K562 (cell line): Measurements from ENCODE around the gene ERCC4. TPM values are rescaled to one million over a fixed set of nuclear protein-coding genes. Genes with fewer than 3 reads are reported as not detected.

Source experiments
- ATAC-seq: fragments of 200-7000 bp; cut with Tn5 transposase; 3 replicates; pipeline ENCODE4 v1.9.1; 2020; ENCODE audit warnings: moderate library complexity
- BruUV-seq: library from RNA; stranded (reverse); fragments of 400-500 nt; replicated peaks from 2 replicates; lab custom pipeline; 2021; lab: Mats Ljungman, UMichigan
- CTCF ChIA-PET: fragments of 300-600 bp; formaldehyde crosslinking; extraction: SDS; loops from one replicate; lab custom pipeline; 2021; ENCODE audit warnings: low intra/inter-chr PET ratio; lab: Yijun Ruan, JAX
- POLR2A ChIA-PET: fragments of 300-600, 350-650 bp; sonication (Branson Sonifier 250); formaldehyde crosslinking; extraction: SDS; loops from one replicate; lab custom pipeline; 2021; ENCODE audit warnings: antibody characterized with exemption, inconsistent platforms; lab: Yijun Ruan, JAX
- DNase-seq, 4 experiments: peaks; one replicate each; pipeline versions ENCODE4 v3.0.0 to v3.0.0-alpha.2; 2011 to 2018; ENCODE audit warnings: low spot score in 3 of 4, mixed read lengths in 3 of 4; ENCODE audit errors: extremely low read depth in 1 of 4
- FAIRE-seq: peaks from 2 replicates; lab custom pipeline; 2011; peaks lifted over from hg19 to GRCh38; lab: Jason Lieb, UNC
- H2AFZ ChIP-seq: 2 replicates; pipeline ENCODE4 v1.6.0; 2011; ENCODE audit warnings: low read depth, low read length, control low read depth, inconsistent platforms
- H3K27ac ChIP-seq: fragments of 200-600 bp; 3 replicates; pipeline ENCODE4 v1.8.0; 2011; ENCODE audit warnings: low read depth, mild to moderate bottlenecking, control low read depth, inconsistent platforms, low read length, moderate library complexity, mixed read lengths; ENCODE audit errors: extremely low read depth
- H3K27me3 ChIP-seq, 2 experiments: fragments of 300-600 bp in 1 of 2; 2 replicates in 1 of 2; 3 replicates in 1 of 2; pipeline versions ENCODE4 v1.6.0 to v1.8.0; 2011; ENCODE audit warnings: inconsistent platforms in 2 of 2, low read length in 2 of 2, mild to moderate bottlenecking in 1 of 2, mixed read lengths in 1 of 2, moderate library complexity in 1 of 2; ENCODE audit not compliant: control insufficient read depth in 2 of 2, insufficient read depth in 2 of 2
- H3K36me3 ChIP-seq: fragments of 300-600 bp; 3 replicates; pipeline ENCODE4 v1.8.0; 2011; ENCODE audit warnings: mild to moderate bottlenecking, low read length, inconsistent platforms; ENCODE audit not compliant: control insufficient read depth, insufficient read depth
- H3K4me1 ChIP-seq, 2 experiments: fragments of 200-600 bp in 1 of 2; replicated peaks in 1 of 2; 2 replicates in 1 of 2; 3 replicates in 1 of 2; pipeline versions ENCODE4 v1.5.1 to v1.8.0; 2011; ENCODE audit warnings: inconsistent platforms in 2 of 2, low read length in 2 of 2, mild to moderate bottlenecking in 1 of 2, mixed read lengths in 1 of 2, moderate library complexity in 1 of 2; ENCODE audit not compliant: control insufficient read depth in 2 of 2, insufficient read depth in 2 of 2
- H3K4me2 ChIP-seq: 2 replicates; pipeline ENCODE4 v1.6.1; 2011; ENCODE audit warnings: low read length, control low read depth, inconsistent platforms, mixed read lengths; ENCODE audit not compliant: insufficient read depth
- H3K4me3 ChIP-seq: fragments of 200-600 bp; sonication (generic), shearing (Covaris generic); 2 replicates; pipeline ENCODE4 v1.5.1; 2016; ENCODE audit warnings: control low read depth, inconsistent platforms
- H3K79me2 ChIP-seq: fragments of 200-600 bp; 3 replicates; pipeline ENCODE4 v1.8.0; 2011; ENCODE audit warnings: low read length, inconsistent platforms; ENCODE audit not compliant: control insufficient read depth, insufficient read depth
- H3K9ac ChIP-seq, 2 experiments: 2 replicates each; pipeline versions ENCODE4 v1.6.0 to v1.6.1; 2011; ENCODE audit warnings: low read depth in 2 of 2, low read length in 2 of 2, control low read depth in 1 of 2, inconsistent platforms in 1 of 2, mild to moderate bottlenecking in 1 of 2, mixed read lengths in 1 of 2; ENCODE audit not compliant: insufficient read depth in 1 of 2
- H3K9me1 ChIP-seq: one replicate; pipeline ENCODE4 v1.6.0; 2011; ENCODE audit warnings: inconsistent platforms, mild to moderate bottlenecking, low read length, moderate library complexity; ENCODE audit not compliant: control insufficient read depth, insufficient read depth
- H3K9me3 ChIP-seq: replicated peaks from 2 replicates; pipeline ENCODE4 v1.5.1; 2011; ENCODE audit warnings: low read depth, low read length, inconsistent platforms; ENCODE audit not compliant: control insufficient read depth, insufficient read depth
- H4K20me1 ChIP-seq: replicated peaks from 2 replicates; pipeline ENCODE4 v1.6.1; 2011; ENCODE audit warnings: low read length, inconsistent platforms, mixed read lengths; ENCODE audit not compliant: control insufficient read depth, insufficient read depth
- C11orf30 ChIP-seq: fragments of 450-650 bp; IDR thresholded peaks from 2 replicates; pipeline ENCODE4 v1.6.1; 2016; ENCODE audit warnings: low read depth, mild to moderate bottlenecking
- E2F3 ChIP-seq: fragments of 250-450 bp; sonication (Bioruptor Pico); IDR thresholded peaks from 2 replicates; pipeline ENCODE4 v1.4.0; 2020; ENCODE audit warnings: mild to moderate bottlenecking
- ETV5 ChIP-seq: sonication (generic); formaldehyde crosslinking; IDR thresholded peaks from 2 replicates; pipeline ENCODE4 v1.4.0; 2020; ENCODE audit warnings: low read depth, mild to moderate bottlenecking, missing genetic modification reagents
- FOXM1 ChIP-seq, 2 experiments: fragments of 450-650 bp in 1 of 2; sonication (generic) in 1 of 2; formaldehyde crosslinking in 1 of 2; IDR thresholded peaks; 2 replicates each; pipeline versions ENCODE4 v1.6.1 to v1.9.0; 2017 to 2022; ENCODE audit warnings: low read depth in 2 of 2, mild to moderate bottlenecking in 2 of 2, missing genetic modification reagents in 1 of 2, moderate library complexity in 1 of 2
- HMGN3 ChIP-seq: IDR thresholded peaks from 2 replicates; pipeline ENCODE4 v1.6.1; 2011; ENCODE audit warnings: borderline replicate concordance, low read depth, mild to moderate bottlenecking, mixed read lengths, low read length; ENCODE audit not compliant: insufficient read length; ENCODE audit errors: extremely low read depth
- L3MBTL2 ChIP-seq: fragments of 450-650 bp; IDR thresholded peaks from 2 replicates; pipeline ENCODE4 v1.6.1; 2016; ENCODE audit warnings: mild to moderate bottlenecking, moderate library complexity
- MAFF ChIP-seq: IDR thresholded peaks from 2 replicates; pipeline ENCODE4 v1.6.1; 2012; ENCODE audit warnings: low read length, improper control_type of control experiment
- MAFK ChIP-seq: IDR thresholded peaks from 2 replicates; pipeline ENCODE4 v1.6.1; 2011; ENCODE audit warnings: low read length, improper control_type of control experiment
- SMAD2 ChIP-seq: fragments of 150-350 bp; IDR thresholded peaks from 2 replicates; pipeline ENCODE4 v1.6.1; 2014; ENCODE audit warnings: low read depth, mild to moderate bottlenecking, low read length
- TAF7 ChIP-seq: fragments of 450-650 bp; IDR thresholded peaks from 2 replicates; pipeline ENCODE4 v1.6.1; 2016; ENCODE audit warnings: missing genetic modification characterization, missing compliant biosample characterization
- TRIM28 ChIP-seq: fragments of 450-650 bp; IDR thresholded peaks from 2 replicates; pipeline ENCODE4 v1.6.1; 2017
- ZNF316 ChIP-seq: fragments of 450-650 bp; IDR thresholded peaks from 2 replicates; pipeline ENCODE4 v1.6.1; 2016
- ZNF431 ChIP-seq: sonication (generic); formaldehyde crosslinking; IDR thresholded peaks from 2 replicates; pipeline ENCODE4 v1.8.0; 2022; ENCODE audit warnings: mild to moderate bottlenecking, missing genetic modification reagents
- ZNF551 ChIP-seq: fragments of 250-450 bp; sonication (Bioruptor Pico); IDR thresholded peaks from 2 replicates; pipeline ENCODE4 v1.5.0; 2021; ENCODE audit warnings: mild to moderate bottlenecking, moderate library complexity
- ZNF695 ChIP-seq: fragments of 450-650 bp; formaldehyde crosslinking; IDR thresholded peaks from 2 replicates; pipeline ENCODE4 v1.4.0; 2020; ENCODE audit warnings: mild to moderate bottlenecking, moderate library complexity
- WGBS: fragments of 100-300 bp; shearing (Covaris generic); methylation state at CpG from one replicate; pipeline ENCODE4 v1.1.6; 2016; ENCODE audit warnings: low coverage, mixed read lengths; ENCODE audit not compliant: insufficient coverage; ENCODE audit errors: missing lambda C conversion rate; 5-methylcytosine and 5-hydroxymethylcytosine counted together
- in situ Hi-C: fragments of 300-500 bp; cut with MboI; formaldehyde crosslinking; loops from 4 replicates; pipeline ENCODE4 v1.15.0; 2018; ENCODE audit warnings: inconsistent platforms, mixed read lengths
- intact Hi-C: fragments of 100-400 bp; cut with micrococcal nuclease; formaldehyde crosslinking; loops from 2 replicates; pipeline ENCODE4 v1.14.2; 2022
- polyA plus RNA-seq, 8 experiments: library from polyadenylated mRNA; depleted of rRNA in 4 of 8; stranded (reverse) in 5 of 8; unstranded in 3 of 8; fragments of >200 nt; fragmentation: Nextera tagmentation in 2 of 8; fragmentation: Illumina TruSeq in 1 of 8; extraction: Ambion mirVana in 2 of 8; extraction: Trizol in 1 of 8; gene quantifications; 2 replicates each; pipeline versions ENCODE4 v1.2.1 to v1.2.3, GENCODE V29; 2011 to 2014; ENCODE audit warnings: inconsistent platforms in 1 of 8, missing spikeins in 1 of 8
- total RNA-seq, 7 experiments: library from RNA; depleted of rRNA in 6 of 7; stranded (reverse); fragments of >200 nt in 6 of 7; fragmentation: Illumina TruSeq in 2 of 7; extraction: Trizol in 2 of 7; gene quantifications; 2 replicates each; pipeline versions ENCODE4 v1.2.1 to v1.2.3, GENCODE V29; 2011 to 2021; ENCODE audit warnings: low replicate concordance in 1 of 7
- TF ChIP-seq, protein P1 (sequence below): fragments of 450-650 bp; formaldehyde crosslinking; IDR thresholded peaks from 2 replicates; pipeline ENCODE4 v1.4.0; 2022; ENCODE audit warnings: missing genetic modification characterization

Gene ERCC4
- total and polyA plus RNA-seq, 9 of the 15 experiments (the other 6 are each of a cell fraction or from before 2014, with no cell fraction given): 3.7 to 10.5 (median 6.0) TPM

DNA sequence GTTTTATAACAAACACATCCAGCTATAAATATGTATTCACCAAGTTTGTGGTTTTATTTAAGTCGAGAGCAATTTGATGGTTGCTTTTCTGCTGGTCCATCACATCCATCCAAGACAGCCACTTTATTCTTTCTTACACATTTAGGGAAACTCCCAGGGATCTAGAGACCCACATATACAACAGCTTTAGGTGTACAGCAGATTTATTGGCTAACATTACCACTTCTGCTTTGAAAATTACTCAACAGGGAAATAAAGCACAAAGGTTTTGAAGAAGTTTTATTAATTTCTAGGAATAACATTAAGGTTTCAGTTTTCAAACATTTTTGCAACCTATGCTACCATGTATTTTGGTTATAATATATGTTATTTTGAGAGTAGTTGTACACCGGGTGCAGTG lies 6.9 kb downstream of the ERCC4 start:
- in situ Hi-C loops: loop anchor here (10.0 kb wide), 1 partner anchor 598 kb away; no protein-coding TSS in a partner anchor

DNA sequence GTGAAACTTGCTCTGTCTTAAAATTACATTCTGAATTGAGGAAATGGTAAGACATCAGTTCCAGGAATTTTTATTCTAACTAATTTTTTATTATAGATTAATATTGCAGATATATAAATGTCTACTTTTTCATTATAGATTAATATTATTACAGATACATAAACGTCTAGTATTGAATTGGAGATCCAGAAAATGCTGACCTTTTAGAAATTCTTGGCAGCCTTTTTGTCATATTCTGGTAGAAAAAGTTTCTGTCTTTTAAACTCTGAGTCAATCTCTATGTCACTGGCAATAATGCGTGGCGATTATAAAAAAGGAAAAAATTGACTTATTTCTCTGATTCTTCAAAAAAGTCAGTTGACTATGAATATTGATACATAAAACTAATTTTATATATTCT lies 8.7 kb downstream of the ERCC4 start:
- ATAC-seq: no peak

More for the DNA sequence above, 6.9 kb downstream of the ERCC4 start:
- Histone ChIP-seq H3K27me3 (no peaks in the 10 kb centered on the region), H2AFZ (no peak overlapping the region), H3K4me2 (no peak overlapping the region), H3K9me1 (no peaks in the 10 kb centered on the region), H3K4me3 (no peak overlapping the region), H4K20me1 (no peaks in the 10 kb centered on the region), H3K9me3 (no peaks in the 10 kb centered on the region), H3K27ac (no peak overlapping the region), H3K79me2 (no peaks in the 10 kb centered on the region), H3K4me1 (no peaks in the 10 kb centered on the region), H3K9ac (no peak overlapping the region), H3K36me3 (peaks cover 32% of the 10 kb centered on the region; the same call in 2 of the 3 replicates)
- 55% methylated on average over 2 of the region's 2 CpGs for WGBS
- TF ChIP-seq ZNF551 (CRISPR knock-in tag) (no peak), TRIM28 (no peak), HMGN3 (no peak), L3MBTL2 (no peak), FOXM1 (IDR thresholded peaks at IDR 0.05; ENCODE audit: low read depth) (no peak), FOXM1 (CRISPR knock-in tag; IDR thresholded peaks at IDR 0.05; ENCODE audit: low read depth) (no peak), E2F3 (CRISPR knock-in tag) (no peak), ZNF431 (no peak), ETV5 (no peak), SMAD2 (no peak)
- intact Hi-C loops: loop anchor here (10.0 kb wide), 1 partner anchor 138 kb away; no protein-coding TSS in a partner anchor
- DNase-seq: no peak
- ChIA-PET POLR2A (interaction anchor here (0.6 kb wide), 1 partner anchor 359 kb away, joined by 3 read pairs; no protein-coding TSS in a partner anchor), CTCF (no interaction called here)
- no TSS peak for BruUV-seq
- no peak for FAIRE-seq
- no peak for ATAC-seq

More for the DNA sequence above, 8.7 kb downstream of the ERCC4 start:
- intact Hi-C loops (loop anchor here (10.0 kb wide), 1 partner anchor 136 kb away; no protein-coding TSS in a partner anchor), in situ Hi-C loops (loop anchor here (10.0 kb wide), 1 partner anchor 596 kb away; no protein-coding TSS in a partner anchor)
- no TSS peak for BruUV-seq
- Histone ChIP-seq H3K4me2 (no peak overlapping the region), H3K4me1 (no peaks in the 10 kb centered on the region), H3K9me3 (no peaks in the 10 kb centered on the region), H3K27me3 (no peaks in the 10 kb centered on the region), H3K27ac (no peak overlapping the region), H3K9ac (no peak overlapping the region), H4K20me1 (no peaks in the 10 kb centered on the region), H3K9me1 (no peaks in the 10 kb centered on the region), H3K4me3 (no peak overlapping the region), H2AFZ (no peak overlapping the region), H3K79me2 (no peaks in the 10 kb centered on the region), H3K36me3 (peaks cover 23% of the 10 kb centered on the region; the same call in 2 of the 3 replicates)
- 83% methylated on average over 3 of the region's 3 CpGs for WGBS
- DNase-seq (no peak), FAIRE-seq (no peak)
- TF ChIP-seq TAF7 (tag): no peak
- TF ChIP-seq MAFK: peak; percentile 74
- peak; percentile 63 for TF ChIP-seq C11orf30
- TF ChIP-seq ZNF695 (CRISPR knock-in tag): no peak
- TF ChIP-seq, protein P1, sequence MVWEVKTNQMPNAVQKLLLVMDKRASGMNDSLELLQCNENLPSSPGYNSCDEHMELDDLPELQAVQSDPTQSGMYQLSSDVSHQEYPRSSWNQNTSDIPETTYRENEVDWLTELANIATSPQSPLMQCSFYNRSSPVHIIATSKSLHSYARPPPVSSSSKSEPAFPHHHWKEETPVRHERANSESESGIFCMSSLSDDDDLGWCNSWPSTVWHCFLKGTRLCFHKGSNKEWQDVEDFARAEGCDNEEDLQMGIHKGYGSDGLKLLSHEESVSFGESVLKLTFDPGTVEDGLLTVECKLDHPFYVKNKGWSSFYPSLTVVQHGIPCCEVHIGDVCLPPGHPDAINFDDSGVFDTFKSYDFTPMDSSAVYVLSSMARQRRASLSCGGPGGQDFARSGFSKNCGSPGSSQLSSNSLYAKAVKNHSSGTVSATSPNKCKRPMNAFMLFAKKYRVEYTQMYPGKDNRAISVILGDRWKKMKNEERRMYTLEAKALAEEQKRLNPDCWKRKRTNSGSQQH (CRISPR knock-in tag): no peak
- TF ChIP-seq ZNF316: peak; percentile 82
- TF ChIP-seq MAFF: peak; percentile 68; the same call in 1 of the 2 replicates
- CTCF ChIA-PET: no interaction called here
- POLR2A ChIA-PET: no interaction called here
